Activated CD4-positive, alpha-beta T cell treated with anti-CD3 and anti-CD28 coated beads, Interleukin-2, amount 10 ng/mL, durations not matched to agents 7 days and 5 days (primary cell): ENCODE measurements around the gene ALCAM. TPM values are rescaled to one million over a fixed set of nuclear protein-coding genes. Genes with fewer than 3 reads are reported as not detected.

ENCODE experiments used
- CTCF ChIA-PET: fragments of 350-600 bp; sonication (Branson Sonifier 250); formaldehyde crosslinking; loops from one replicate; lab custom pipeline; 2021; ENCODE audit warnings: antibody characterized with exemption; lab: Charles Lee
- POLR2A ChIA-PET: fragments of 350-600 bp; sonication (Branson Sonifier 250); formaldehyde crosslinking; loops from one replicate; lab custom pipeline; 2021; ENCODE audit warnings: antibody characterized with exemption; lab: Charles Lee
- DNase-seq: peaks from one replicate; pipeline ENCODE4 v3.0.0-alpha.2; 2020
- H3K27ac Mint-ChIP-seq: one replicate; pipeline ENCODE4 v1.8.0; 2021; ENCODE audit warnings: mild to moderate bottlenecking, moderate library complexity, mixed read lengths
- H3K27me3 Mint-ChIP-seq: one replicate; pipeline ENCODE4 v1.8.0; 2021; ENCODE audit warnings: mixed read lengths
- H3K36me3 Mint-ChIP-seq: one replicate; pipeline ENCODE4 v1.8.0; 2021; ENCODE audit warnings: low read depth, mixed read lengths
- H3K4me1 Mint-ChIP-seq: one replicate; pipeline ENCODE4 v1.8.0; 2021; ENCODE audit warnings: mixed read lengths
- H3K4me3 Mint-ChIP-seq: one replicate; pipeline ENCODE4 v1.8.0; 2021; ENCODE audit warnings: mild to moderate bottlenecking, moderate library complexity, mixed read lengths
- H3K9me3 Mint-ChIP-seq: one replicate; pipeline ENCODE4 v1.8.0; 2021; ENCODE audit warnings: mixed read lengths
- total RNA-seq, 2 experiments: library from RNA; stranded (reverse); gene quantifications; one replicate each; pipeline ENCODE4 v1.2.3, GENCODE V29; 2021

The ALCAM gene
- total RNA-seq, 2 experiments from 2014 or later = 3.8 to 4.5 TPM

DNA sequence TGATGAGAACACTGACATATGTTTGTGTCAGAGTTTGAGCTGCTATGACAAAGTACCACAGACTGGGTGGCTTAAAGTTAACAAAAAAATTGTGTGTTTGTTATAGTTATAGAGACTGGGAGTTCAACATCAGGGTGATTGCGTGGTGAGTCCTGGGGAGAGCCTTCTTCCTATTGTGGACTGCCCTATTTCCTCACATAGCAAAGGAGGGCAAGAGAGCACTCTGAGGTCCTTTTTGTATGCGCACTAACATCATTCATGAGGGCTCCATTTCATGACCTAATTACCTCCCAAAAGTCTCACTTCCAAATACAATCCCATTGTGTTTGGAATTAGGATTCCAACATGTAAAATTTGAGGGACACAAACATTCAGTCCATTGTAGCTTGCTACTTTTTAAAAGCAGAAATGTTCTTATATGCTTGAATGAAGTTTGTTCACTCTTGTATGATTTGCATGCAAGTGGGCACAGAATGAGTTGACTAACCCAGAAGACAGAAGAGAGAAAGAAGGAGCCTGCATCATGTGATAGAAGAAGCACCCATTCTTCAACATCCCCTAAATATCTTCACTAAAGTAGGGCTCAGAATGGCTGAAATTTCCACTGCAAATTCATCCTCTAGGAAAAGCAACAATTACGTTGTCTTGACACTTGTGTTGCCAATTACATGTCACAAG, 18.9 kb upstream of the ALCAM start:
- Mint-ChIP-seq H3K4me1 (no peaks in the 10 kb centered on the region), H3K4me3 (no peak overlapping the region), H3K9me3 (no peaks in the 10 kb centered on the region), H3K36me3 (no peaks in the 10 kb centered on the region), H3K27me3 (peaks cover 22% of the 10 kb centered on the region), H3K27ac (no peak overlapping the region)
- CTCF ChIA-PET = no interaction called here
- POLR2A ChIA-PET = no interaction called here
- no peak for DNase-seq

DNA sequence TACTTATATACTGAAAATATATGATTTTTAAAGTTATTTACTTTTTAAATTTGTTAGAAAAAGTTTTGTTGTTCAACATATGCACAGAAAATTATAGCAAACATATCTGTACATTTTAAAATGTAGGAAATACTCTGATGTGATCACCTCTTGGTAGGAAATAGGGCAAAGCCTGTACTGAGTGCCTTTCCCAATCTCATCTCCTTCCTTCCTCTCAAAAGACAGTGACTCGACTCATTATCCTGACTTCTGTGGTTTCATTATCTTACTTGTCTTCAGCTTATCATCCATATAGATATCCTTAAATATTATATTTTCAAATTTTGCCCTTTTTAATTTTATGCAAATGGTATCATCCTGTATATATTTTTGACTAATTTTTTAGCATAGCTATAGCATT, 18.4 kb upstream of the ALCAM start:
- Mint-ChIP-seq H3K36me3 (no peaks in the 10 kb centered on the region), H3K4me3 (no peak overlapping the region), H3K4me1 (no peaks in the 10 kb centered on the region), H3K9me3 (no peaks in the 10 kb centered on the region), H3K27me3 (peaks cover 27% of the 10 kb centered on the region), H3K27ac (no peak overlapping the region)
- CTCF ChIA-PET = no interaction called here
- POLR2A ChIA-PET = no interaction called here
- no peak for DNase-seq

DNA sequence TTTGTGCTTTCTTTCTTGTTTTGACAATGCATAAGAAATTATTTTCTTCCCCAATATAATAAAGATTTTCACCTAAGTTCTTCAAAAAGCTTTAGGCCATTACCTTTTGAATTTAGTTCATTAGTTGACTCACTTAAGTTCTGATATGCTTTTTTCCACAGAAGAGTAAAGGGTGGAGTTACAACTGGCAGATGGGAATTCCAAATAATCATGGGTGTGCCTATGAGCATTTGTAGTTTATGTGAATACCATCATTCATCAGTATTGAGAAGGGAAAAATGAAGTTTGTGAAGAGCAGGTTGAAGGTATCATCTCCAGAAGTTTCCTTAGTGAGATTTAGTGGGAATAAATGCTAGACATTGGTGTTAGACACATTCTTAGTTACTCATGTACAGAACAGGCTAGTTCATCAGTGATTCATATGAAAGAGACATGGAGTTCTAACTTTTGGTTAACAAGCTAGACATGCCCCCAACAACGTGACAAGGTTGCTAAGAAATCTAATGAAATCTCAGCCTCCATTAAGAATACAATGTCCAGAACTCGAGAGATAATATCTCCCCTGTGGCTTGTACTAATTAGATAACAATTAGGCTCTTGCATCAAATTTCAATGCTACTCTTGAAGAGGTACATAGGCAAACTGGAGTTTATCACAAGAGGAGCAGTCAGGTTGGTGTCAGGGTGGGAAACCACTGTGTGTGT, 16.9 kb upstream of the ALCAM start:
- Mint-ChIP-seq H3K4me3 (no peak overlapping the region), H3K9me3 (no peaks in the 10 kb centered on the region), H3K36me3 (no peaks in the 10 kb centered on the region), H3K27me3 (peaks cover 42% of the 10 kb centered on the region), H3K4me1 (peaks cover 8% of the 10 kb centered on the region), H3K27ac (no peak overlapping the region)
- ChIA-PET POLR2A (no interaction called here), CTCF (no interaction called here)
- DNase-seq = no peak

DNA sequence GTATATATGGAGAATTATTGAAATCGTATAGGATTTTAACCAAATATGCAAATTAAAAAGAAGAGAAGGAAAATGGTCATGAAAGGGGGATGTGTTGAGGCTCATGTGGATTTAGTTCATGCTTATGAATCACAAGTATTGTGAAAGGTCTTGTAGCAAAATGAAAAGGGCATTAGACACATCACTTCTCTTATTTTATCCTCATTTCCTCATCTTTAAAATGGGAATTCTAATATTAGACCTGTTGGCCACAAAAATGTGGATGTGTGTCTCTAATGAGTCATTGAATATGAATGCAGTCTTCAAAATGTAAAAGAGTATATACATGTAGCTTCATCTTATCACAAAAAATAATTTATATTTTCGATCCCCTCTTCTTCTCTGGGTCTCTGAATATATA, 14.9 kb upstream of the ALCAM start:
- H3K36me3 Mint-ChIP-seq = no peaks in the 10 kb centered on the region
- peaks cover 52% of the 10 kb centered on the region for H3K27me3 Mint-ChIP-seq
- H3K4me3 Mint-ChIP-seq = no peak overlapping the region
- H3K27ac Mint-ChIP-seq = no peak overlapping the region
- H3K4me1 Mint-ChIP-seq = peaks cover 8% of the 10 kb centered on the region
- POLR2A ChIA-PET = no interaction called here
- H3K9me3 Mint-ChIP-seq = no peaks in the 10 kb centered on the region
- CTCF ChIA-PET = no interaction called here
- DNase-seq = no peak

DNA sequence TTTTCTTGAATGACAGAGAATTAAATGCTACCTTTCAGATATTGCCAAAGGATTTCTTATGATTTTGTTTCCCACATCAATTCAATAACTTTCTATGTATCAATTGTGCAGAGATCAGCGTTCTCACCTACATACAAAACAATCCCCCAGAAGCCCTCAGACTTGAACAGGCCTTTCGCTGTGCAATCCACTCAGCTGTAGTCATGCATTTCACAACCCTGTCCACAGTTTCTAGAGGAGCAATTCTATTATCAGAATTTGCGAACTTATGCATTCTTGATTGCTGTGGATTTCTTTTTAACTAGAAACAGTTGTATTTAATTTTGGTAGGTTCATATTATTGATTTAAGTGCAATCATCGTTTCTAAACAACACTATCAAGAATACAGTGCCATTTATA, 13.7 kb upstream of the ALCAM start:
- H3K27ac Mint-ChIP-seq = no peak overlapping the region

DNA sequence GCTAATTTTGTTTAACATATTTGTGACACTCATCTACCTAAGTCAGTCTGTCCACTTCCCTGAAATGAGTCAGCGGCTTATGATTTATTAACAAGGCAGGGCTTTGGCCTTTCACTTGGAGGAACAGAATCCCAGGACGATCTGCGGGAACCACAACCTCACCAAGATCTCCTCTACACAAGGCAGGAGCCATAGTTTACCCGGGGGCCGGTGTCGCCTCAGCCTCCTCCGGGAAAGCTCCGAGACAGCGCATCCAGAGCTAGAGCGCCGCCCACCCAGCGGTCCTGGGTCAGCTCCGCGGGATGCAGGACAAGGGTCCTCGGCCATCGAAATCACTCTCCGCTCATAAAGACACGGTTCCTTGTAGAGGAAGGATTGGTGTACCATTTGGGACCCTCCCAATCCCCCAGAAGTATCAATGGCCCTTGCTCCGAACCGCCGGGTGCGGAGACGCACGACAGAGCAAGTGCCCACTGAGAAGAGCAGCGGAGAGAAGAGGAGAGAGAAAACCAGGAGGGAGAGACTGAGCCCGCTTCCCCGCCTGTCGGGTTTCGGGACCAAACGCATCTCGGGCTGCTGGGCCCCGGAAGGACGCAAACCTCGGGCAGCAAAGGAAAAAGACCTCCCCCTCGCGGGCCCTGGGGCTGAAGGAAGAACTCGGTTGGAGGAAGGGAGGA, 13.1 kb upstream of the ALCAM start:
- H3K4me1 Mint-ChIP-seq = peaks cover 8% of the 10 kb centered on the region
- no peaks in the 10 kb centered on the region for H3K36me3 Mint-ChIP-seq
- no peak overlapping the region for H3K27ac Mint-ChIP-seq
- H3K4me3 Mint-ChIP-seq = no peak overlapping the region
- peaks cover 54% of the 10 kb centered on the region for H3K27me3 Mint-ChIP-seq
- DNase-seq = no peak
- ChIA-PET POLR2A (no interaction called here), CTCF (no interaction called here)
- no peaks in the 10 kb centered on the region for H3K9me3 Mint-ChIP-seq

More for the DNA sequence above, 13.7 kb upstream of the ALCAM start:
- H3K36me3 Mint-ChIP-seq = no peaks in the 10 kb centered on the region
- no peak overlapping the region for H3K4me3 Mint-ChIP-seq
- DNase-seq = no peak
- no peaks in the 10 kb centered on the region for H3K9me3 Mint-ChIP-seq
- H3K4me1 Mint-ChIP-seq = peaks cover 8% of the 10 kb centered on the region
- ChIA-PET CTCF (no interaction called here), POLR2A (no interaction called here)
- peaks cover 54% of the 10 kb centered on the region for H3K27me3 Mint-ChIP-seq

DNA sequence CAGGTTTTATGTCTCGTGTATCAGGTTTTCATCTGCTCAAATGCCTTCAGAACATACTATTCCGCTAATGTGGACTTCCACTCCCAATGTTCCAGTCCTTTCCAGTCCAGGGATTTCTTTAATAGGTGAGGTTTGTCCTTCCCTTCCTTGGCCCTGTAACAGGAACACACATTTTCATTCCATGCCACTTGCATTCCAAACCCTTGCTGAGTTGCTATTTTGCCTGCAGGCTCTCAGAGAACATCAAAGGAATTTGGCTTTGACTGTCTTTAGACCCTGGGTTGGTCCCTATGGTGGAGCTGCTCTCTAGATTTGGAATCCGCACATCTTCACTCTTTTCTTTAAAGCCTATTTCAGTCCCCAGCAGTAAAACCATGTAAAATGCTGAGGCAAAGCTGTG, 12.3 kb upstream of the ALCAM start:
- Mint-ChIP-seq H3K27me3 (peaks cover 51% of the 10 kb centered on the region), H3K4me1 (peaks cover 8% of the 10 kb centered on the region), H3K36me3 (no peaks in the 10 kb centered on the region), H3K4me3 (peak overlapping the region; percentile 9), H3K27ac (no peak overlapping the region), H3K9me3 (no peaks in the 10 kb centered on the region)
- no peak for DNase-seq
- CTCF ChIA-PET = no interaction called here
- POLR2A ChIA-PET = no interaction called here

DNA sequence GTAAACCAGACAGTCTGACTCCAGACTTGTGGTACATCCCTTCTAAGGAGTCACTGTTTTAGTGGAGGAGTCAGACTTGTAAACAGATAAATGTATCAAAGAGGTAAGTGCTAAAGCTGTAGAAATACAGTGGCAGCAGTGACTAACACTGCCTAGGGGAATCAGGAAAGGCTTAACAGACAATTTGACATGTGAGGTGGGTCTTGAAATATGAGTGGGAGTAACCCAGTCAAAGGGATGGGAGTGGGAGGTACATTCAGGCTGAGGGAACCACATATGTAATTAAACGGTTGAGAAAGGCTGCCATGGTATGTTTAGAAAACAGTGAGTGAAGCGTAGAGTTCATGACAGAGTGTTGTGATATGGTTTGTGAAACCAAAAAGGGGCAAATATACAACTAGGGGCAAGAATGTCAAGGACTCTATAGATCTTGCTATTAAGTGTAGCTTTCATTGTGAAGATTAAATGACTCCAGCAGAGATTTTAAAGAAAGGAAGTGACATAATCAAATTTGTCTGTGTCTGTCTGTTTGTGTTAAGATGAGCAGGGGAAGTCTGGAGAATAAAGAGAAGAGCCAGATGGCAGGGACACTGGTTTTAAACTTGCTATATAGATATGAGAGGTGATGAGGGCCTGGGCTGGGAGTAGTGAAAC, 11.2 kb upstream of the ALCAM start:
- no peaks in the 10 kb centered on the region for H3K9me3 Mint-ChIP-seq
- ChIA-PET POLR2A (no interaction called here), CTCF (no interaction called here)
- H3K27ac Mint-ChIP-seq = no peak overlapping the region
- H3K27me3 Mint-ChIP-seq = peaks cover 46% of the 10 kb centered on the region
- H3K4me3 Mint-ChIP-seq = no peak overlapping the region
- DNase-seq = no peak
- peaks cover 8% of the 10 kb centered on the region for H3K4me1 Mint-ChIP-seq
- no peaks in the 10 kb centered on the region for H3K36me3 Mint-ChIP-seq

DNA sequence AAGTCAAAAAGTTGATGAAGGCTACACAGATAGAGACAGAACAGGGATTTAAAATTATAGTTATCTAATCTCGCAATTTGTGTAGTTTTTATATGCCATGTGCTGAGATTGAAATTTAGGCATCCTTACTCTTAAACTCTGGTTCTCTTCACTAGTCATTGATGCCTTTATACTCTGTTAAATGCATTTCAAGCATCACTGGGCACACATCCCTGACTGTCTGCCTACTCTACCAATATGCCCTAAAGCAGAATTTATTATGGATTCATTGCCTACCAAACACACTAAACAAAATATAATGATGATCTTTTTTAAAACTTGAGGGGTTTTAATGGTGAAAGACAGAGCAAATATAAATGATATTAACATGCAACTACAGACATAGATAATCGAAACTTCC, 10.3 kb upstream of the ALCAM start:
- DNase-seq = no peak
- no peak overlapping the region for H3K27ac Mint-ChIP-seq
- H3K4me3 Mint-ChIP-seq = no peak overlapping the region
- POLR2A ChIA-PET = no interaction called here
- CTCF ChIA-PET = no interaction called here
- H3K9me3 Mint-ChIP-seq = no peaks in the 10 kb centered on the region
- H3K36me3 Mint-ChIP-seq = no peaks in the 10 kb centered on the region
- H3K27me3 Mint-ChIP-seq = peaks cover 40% of the 10 kb centered on the region
- H3K4me1 Mint-ChIP-seq = peaks cover 8% of the 10 kb centered on the region

DNA sequence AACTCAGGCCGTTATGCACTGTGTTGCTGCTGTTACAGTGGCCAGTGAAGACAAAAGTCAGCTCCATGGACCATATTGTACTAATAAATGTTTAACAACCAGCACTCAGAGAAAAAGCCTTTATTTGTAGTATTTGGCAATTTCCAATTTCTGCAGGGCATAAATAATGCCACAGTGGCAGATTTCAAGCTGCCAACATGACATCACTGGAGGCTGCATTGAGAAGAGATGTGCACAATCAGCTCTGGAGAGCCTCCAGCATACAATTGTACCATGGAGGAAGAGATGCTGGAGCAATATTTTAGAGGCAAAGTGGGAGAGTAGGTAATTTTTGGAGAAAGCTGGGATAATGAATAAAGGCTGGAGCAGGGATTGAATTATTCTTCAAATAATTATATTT, 9.7 kb upstream of the ALCAM start:
- H3K4me1 Mint-ChIP-seq = peaks cover 8% of the 10 kb centered on the region
- POLR2A ChIA-PET = no interaction called here
- H3K27me3 Mint-ChIP-seq = peaks cover 39% of the 10 kb centered on the region
- no peaks in the 10 kb centered on the region for H3K9me3 Mint-ChIP-seq
- H3K4me3 Mint-ChIP-seq = no peak overlapping the region
- no peak for DNase-seq
- no peaks in the 10 kb centered on the region for H3K36me3 Mint-ChIP-seq
- H3K27ac Mint-ChIP-seq = no peak overlapping the region
- CTCF ChIA-PET = no interaction called here

DNA sequence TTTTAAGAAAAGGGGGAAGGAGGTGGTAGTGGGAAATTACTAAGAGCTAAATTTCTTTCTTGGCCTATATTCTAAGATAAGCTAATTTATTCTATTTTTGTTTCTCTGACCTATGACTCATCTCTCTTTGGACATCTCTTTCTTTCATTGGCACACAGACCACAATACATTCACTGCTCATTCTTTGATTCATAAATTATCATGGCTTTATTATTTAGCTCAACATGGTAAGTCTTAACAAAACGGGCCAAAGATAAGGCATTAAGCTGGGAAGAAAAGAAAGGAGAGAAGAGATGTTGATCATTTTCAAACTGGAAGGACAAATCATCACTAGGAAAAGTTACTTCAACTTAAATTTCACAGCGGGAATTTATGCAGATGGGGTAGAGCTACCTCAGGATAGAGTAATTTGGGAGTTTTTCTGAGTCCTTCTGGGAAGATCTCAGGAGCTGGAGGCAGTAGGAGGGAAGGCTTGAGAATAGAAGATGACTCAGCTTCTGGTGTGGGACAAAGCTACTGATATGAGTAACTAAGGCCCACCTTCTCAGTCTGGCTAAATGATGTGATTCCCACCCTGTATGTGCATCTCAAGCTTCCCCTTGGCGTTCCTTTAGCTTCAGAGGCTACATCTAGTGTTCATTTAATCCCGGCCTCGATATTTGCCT, 7.5 kb upstream of the ALCAM start:
- Mint-ChIP-seq H3K9me3 (no peaks in the 10 kb centered on the region), H3K36me3 (no peaks in the 10 kb centered on the region), H3K4me1 (peaks cover 3% of the 10 kb centered on the region), H3K4me3 (no peak overlapping the region), H3K27me3 (peaks cover 28% of the 10 kb centered on the region), H3K27ac (no peak overlapping the region)
- DNase-seq = no peak
- ChIA-PET POLR2A (interaction anchor here (0.7 kb wide), 1 partner anchor 876 kb away, joined by 3 read pairs; no protein-coding TSS in a partner anchor), CTCF (no interaction called here)

DNA sequence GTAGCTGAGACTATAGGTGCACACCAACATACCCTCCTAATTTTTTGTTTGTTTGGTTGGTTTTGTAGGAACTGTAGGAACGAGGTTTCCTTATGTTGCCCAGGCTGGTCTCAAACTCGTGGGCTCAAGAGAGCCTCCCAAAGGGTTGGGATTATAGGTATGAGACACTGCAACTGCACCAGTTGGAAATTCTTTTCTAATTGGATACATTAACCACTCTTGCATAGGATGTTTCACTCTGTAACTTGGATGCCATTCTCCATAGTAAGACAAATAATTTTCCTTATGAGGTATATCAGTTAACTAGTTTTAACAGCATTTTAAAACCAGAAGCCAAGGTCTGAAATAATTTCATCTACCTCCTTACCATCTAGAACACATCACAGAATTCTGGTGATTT, 6.7 kb upstream of the ALCAM start:
- Mint-ChIP-seq H3K4me3 (no peak overlapping the region), H3K9me3 (no peaks in the 10 kb centered on the region), H3K36me3 (no peaks in the 10 kb centered on the region), H3K27ac (no peak overlapping the region), H3K4me1 (peaks cover 3% of the 10 kb centered on the region), H3K27me3 (peaks cover 27% of the 10 kb centered on the region)
- ChIA-PET POLR2A (no interaction called here), CTCF (no interaction called here)
- no peak for DNase-seq
